Naive thymus-derived CD4-positive, alpha-beta T cell (primary cell): ENCODE measurements around the gene BARHL2. TPM values are rescaled to one million over a fixed set of nuclear protein-coding genes. Genes with fewer than 3 reads are reported as not detected.
A peak's percentile ranks its signal among the peaks of the same experiment; 100 is the strongest.

ENCODE experiments used
- ATAC-seq: fragments of 150-1000 bp; cut with Tn5 transposase; 2 replicates; pipeline ENCODE4 v1.10.0; 2021; ENCODE audit warnings: mild to moderate bottlenecking, moderate library complexity
- CTCF ChIA-PET: fragments of 350-600 bp; sonication (Branson Sonifier 250); formaldehyde crosslinking; loops from one replicate; lab custom pipeline; 2021; ENCODE audit warnings: antibody characterized with exemption; lab: Charles Lee
- POLR2A ChIA-PET: fragments of 350-600 bp; sonication (Branson Sonifier 250); formaldehyde crosslinking; loops from one replicate; lab custom pipeline; 2021; ENCODE audit warnings: antibody characterized with exemption, inconsistent platforms; lab: Charles Lee
- DNase-seq, 9 donors: peaks; one replicate each; pipeline versions ENCODE4 v3.0.0 to v3.0.0-alpha.2; 2020 to 2022; ENCODE audit warnings: mixed read lengths in 1 of 9
- H3K27ac ChIP-seq: one replicate; pipeline ENCODE4 v1.7.0; 2013; ENCODE audit warnings: mild to moderate bottlenecking, low read depth, low read length, moderate library complexity
- H3K27me3 ChIP-seq, 2 donors: one replicate each; pipeline ENCODE4 v1.7.0; 2013; ENCODE audit warnings: low read length in 2 of 2, mild to moderate bottlenecking in 2 of 2, moderate library complexity in 2 of 2; ENCODE audit not compliant: control insufficient read depth in 2 of 2, insufficient read depth in 2 of 2
- H3K36me3 ChIP-seq, 3 experiments: 1 replicate in 2 of 3; 2 replicates in 1 of 3; pipeline ENCODE4 v1.7.0; 2013; ENCODE audit warnings: low read length in 3 of 3, mild to moderate bottlenecking in 3 of 3, moderate library complexity in 1 of 3; ENCODE audit not compliant: insufficient read depth in 3 of 3, control insufficient read depth in 2 of 3
- H3K4me1 ChIP-seq, 2 donors: one replicate each; pipeline ENCODE4 v1.7.0; 2013; ENCODE audit warnings: low read length in 2 of 2, mild to moderate bottlenecking in 2 of 2, moderate library complexity in 1 of 2; ENCODE audit not compliant: control insufficient read depth in 2 of 2, insufficient read depth in 2 of 2
- H3K4me3 ChIP-seq: 2 replicates; pipeline ENCODE4 v1.7.0; 2013; ENCODE audit warnings: mild to moderate bottlenecking, low read length
- H3K9me3 ChIP-seq, 3 experiments: 1 replicate in 2 of 3; 2 replicates in 1 of 3; pipeline ENCODE4 v1.7.0; 2013; ENCODE audit warnings: low read length in 3 of 3; ENCODE audit not compliant: control insufficient read depth in 2 of 3
- H3K27ac Mint-ChIP-seq, 9 donors: one replicate each; pipeline ENCODE4 v1.8.0; 2020 to 2022; ENCODE audit warnings: mixed read lengths in 9 of 9, mild to moderate bottlenecking in 8 of 9, moderate library complexity in 5 of 9, inconsistent platforms in 2 of 9
- H3K27me3 Mint-ChIP-seq, 5 donors: one replicate each; pipeline ENCODE4 v1.8.0; 2021 to 2022; ENCODE audit warnings: mixed read lengths in 5 of 5, mild to moderate bottlenecking in 1 of 5
- H3K36me3 Mint-ChIP-seq, 5 donors: one replicate each; pipeline ENCODE4 v1.8.0; 2020 to 2022; ENCODE audit warnings: mixed read lengths in 5 of 5, mild to moderate bottlenecking in 3 of 5, inconsistent platforms in 1 of 5
- H3K4me1 Mint-ChIP-seq, 7 donors: one replicate each; pipeline ENCODE4 v1.8.0; 2020 to 2022; ENCODE audit warnings: mixed read lengths in 7 of 7, mild to moderate bottlenecking in 3 of 7, inconsistent platforms in 1 of 7
- H3K4me3 Mint-ChIP-seq, 10 donors: one replicate each; pipeline ENCODE4 v1.8.0; 2020 to 2022; ENCODE audit warnings: mild to moderate bottlenecking in 10 of 10, mixed read lengths in 10 of 10, moderate library complexity in 6 of 10, inconsistent platforms in 2 of 10
- H3K9me3 Mint-ChIP-seq, 11 donors: one replicate each; pipeline ENCODE4 v1.8.0; 2020 to 2022; ENCODE audit warnings: mixed read lengths in 11 of 11, mild to moderate bottlenecking in 4 of 11, inconsistent platforms in 1 of 11, moderate library complexity in 1 of 11
- intact Hi-C, 2 donors: fragments of 100-400 bp; cut with micrococcal nuclease; formaldehyde crosslinking; loops; one replicate each; pipeline ENCODE4 v1.15.1; 2023
- polyA plus RNA-seq, 2 donors: library from polyadenylated mRNA; unstranded; fragments of 300-500 nt; fragmentation: Illumina TruSeq; gene quantifications; one replicate each; pipeline ENCODE4 v1.2.3, GENCODE V29; 2021
- total RNA-seq, 6 experiments: library from RNA in 5 of 6; stranded (reverse) in 5 of 6; gene quantifications; 1 replicate in 5 of 6; 2 replicates in 1 of 6; pipeline ENCODE4 v1.2.3 and lab custom pipeline; 2021 to 2026

The BARHL2 gene
- total and polyA plus RNA-seq, 7 experiments from 2014 or later, result not detected

GRCh38 chr1:90725657-90726424 lies 8.7 kb upstream of the BARHL2 start:
- no peak for ATAC-seq
- Histone ChIP-seq H3K36me3 (no peaks in the 10 kb centered on the region), H3K27ac (no peak overlapping the region), H3K9me3 (peaks cover 0 to 11% (median 0%) of the 10 kb centered on the region in 3 experiments), H3K27me3 (peaks cover 49 to 83% of the 10 kb centered on the region in 2 donors), H3K4me1 (peaks cover 19 to 45% of the 10 kb centered on the region in 2 donors), H3K4me3 (peak overlapping the region; percentile 18)
- Mint-ChIP-seq H3K4me3 (peak overlapping the region; percentile 68 to 91 (median 76)), H3K27me3 (peaks cover 89 to 97% (median 91%) of the 10 kb centered on the region in 5 donors), H3K9me3 (peaks cover 6 to 86% (median 29%) of the 10 kb centered on the region in 11 donors), H3K4me1 (peaks cover 43 to 96% (median 72%) of the 10 kb centered on the region in 7 donors), H3K27ac (peak overlapping the region in 6 of 9 donors; percentile 53 to 93 (median 78)), H3K36me3 (peaks cover 0 to 27% (median 8%) of the 10 kb centered on the region in 5 donors)
- intact Hi-C loops, result loop anchor here in 1 of 2 donors (1.0 to 2.0 kb wide), 2 partner anchors 10 to 109 kb away; no protein-coding TSS in a partner anchor
- no peak for DNase-seq
- CTCF ChIA-PET, result interaction anchor here (0.6 kb wide), 1 partner anchor 108 kb away, joined by 3 read pairs; no protein-coding TSS in a partner anchor
- POLR2A ChIA-PET, result no interaction called here

GRCh38 chr1:90724926-90725656 lies 8.0 kb upstream of the BARHL2 start:
- H3K27ac ChIP-seq, result no peak overlapping the region
- DNase-seq, result no peak
- peak overlapping the region; percentile 23 to 91 (median 76) for H3K4me3 Mint-ChIP-seq
- peaks cover 18 to 39% of the 10 kb centered on the region in 2 donors for H3K4me1 ChIP-seq
- no peaks in the 10 kb centered on the region for H3K36me3 ChIP-seq
- no peak for ATAC-seq
- H3K4me3 ChIP-seq, result peak overlapping the region; percentile 18
- H3K27me3 ChIP-seq, result peaks cover 50 to 86% of the 10 kb centered on the region in 2 donors
- intact Hi-C loops, result loop anchor here (1.0 to 5.0 kb wide), 5 partner anchors 9 to 297 kb away; partner anchors contain the start of gene ZNF644 (in 1 of the 2)
- peaks cover 0 to 15% (median 0%) of the 10 kb centered on the region in 3 experiments for H3K9me3 ChIP-seq
- H3K27me3 Mint-ChIP-seq, result peaks cover 92 to 99% (median 92%) of the 10 kb centered on the region in 5 donors
- H3K36me3 Mint-ChIP-seq, result peaks cover 0 to 34% (median 8%) of the 10 kb centered on the region in 5 donors
- ChIA-PET CTCF (interaction anchor here (0.6 kb wide), 1 partner anchor 109 kb away, joined by 3 read pairs; no protein-coding TSS in a partner anchor), POLR2A (no interaction called here)
- H3K27ac Mint-ChIP-seq, result peak overlapping the region in 5 of 9 donors; percentile 53 to 93 (median 75)
- peaks cover 6 to 89% (median 36%) of the 10 kb centered on the region in 11 donors for H3K9me3 Mint-ChIP-seq
- H3K4me1 Mint-ChIP-seq, result peaks cover 37 to 92% (median 67%) of the 10 kb centered on the region in 7 donors

DNA sequence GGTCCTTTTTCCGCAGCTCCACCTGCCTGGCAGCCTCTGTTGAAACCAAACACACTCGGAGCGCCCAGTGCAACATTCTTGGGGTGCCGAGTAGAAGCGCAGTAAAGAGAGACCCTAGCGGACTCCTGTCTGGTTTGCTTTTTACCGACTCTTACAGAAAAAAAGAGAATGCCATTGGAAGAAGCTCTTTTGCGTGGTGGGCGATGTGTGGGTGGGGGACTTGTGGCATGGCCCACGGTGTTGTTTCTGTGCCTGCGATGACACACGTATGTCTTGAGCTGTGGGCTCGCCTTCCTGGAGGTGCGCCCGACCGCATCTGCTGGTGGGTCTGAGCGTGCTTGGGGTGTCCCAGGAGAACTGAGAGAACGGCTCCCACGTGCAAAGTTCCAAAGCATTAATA lies 7.3 kb upstream of the BARHL2 start:
- Mint-ChIP-seq H3K27ac (peak overlapping the region in 6 of 9 donors; percentile 53 to 75 (median 62)), H3K4me3 (peak overlapping the region; percentile 27 to 90 (median 62)), H3K27me3 (peaks cover 90 to 98% (median 91%) of the 10 kb centered on the region in 5 donors), H3K36me3 (peaks cover 0 to 36% (median 8%) of the 10 kb centered on the region in 5 donors), H3K9me3 (peaks cover 6 to 90% (median 37%) of the 10 kb centered on the region in 11 donors), H3K4me1 (peaks cover 32 to 85% (median 60%) of the 10 kb centered on the region in 7 donors)
- Histone ChIP-seq H3K4me1 (peaks cover 11 to 32% of the 10 kb centered on the region in 2 donors), H3K9me3 (peaks cover 0 to 22% (median 0%) of the 10 kb centered on the region in 3 experiments), H3K36me3 (no peaks in the 10 kb centered on the region), H3K4me3 (no peak overlapping the region), H3K27me3 (peaks cover 51 to 90% of the 10 kb centered on the region in 2 donors), H3K27ac (no peak overlapping the region)
- intact Hi-C loops, result loop anchor here (2.0 to 5.0 kb wide), 4 partner anchors 108 to 298 kb away; partner anchors contain the start of gene ZNF644 (in 1 of the 2)
- CTCF ChIA-PET, result no interaction called here
- DNase-seq, result no peak
- POLR2A ChIA-PET, result no interaction called here
- ATAC-seq, result no peak

- POLR2A ChIA-PET, result no interaction called here
- H3K4me3 ChIP-seq, result peak overlapping the region; percentile 49
- Mint-ChIP-seq H3K9me3 (peaks cover 6 to 93% (median 43%) of the 10 kb centered on the region in 11 donors), H3K36me3 (peaks cover 0 to 36% (median 10%) of the 10 kb centered on the region in 5 donors), H3K4me1 (peaks cover 32 to 84% (median 60%) of the 10 kb centered on the region in 7 donors), H3K27ac (peak overlapping the region in 2 of 9 donors; percentile 53 to 74), H3K4me3 (peak overlapping the region; percentile 37 to 90 (median 70)), H3K27me3 (peaks cover 91 to 99% (median 92%) of the 10 kb centered on the region in 5 donors)
- no peak for DNase-seq
- peaks cover 5 to 31% of the 10 kb centered on the region in 2 donors for H3K4me1 ChIP-seq
- CTCF ChIA-PET, result no interaction called here
- H3K9me3 ChIP-seq, result peaks cover 0 to 29% (median 0%) of the 10 kb centered on the region in 3 experiments
- H3K27ac ChIP-seq, result no peak overlapping the region
- H3K36me3 ChIP-seq, result no peaks in the 10 kb centered on the region
- ATAC-seq, result no peak
- intact Hi-C loops, result loop anchor here (2.0 to 5.0 kb wide), 4 partner anchors 109 to 299 kb away; partner anchors contain the start of gene ZNF644 (in 1 of the 2)
- H3K27me3 ChIP-seq, result peaks cover 50 to 93% of the 10 kb centered on the region in 2 donors
Measured at GRCh38 chr1:90723590-90724108, 6.5 kb upstream of the BARHL2 start.

- peaks cover 29 to 82% (median 58%) of the 10 kb centered on the region in 7 donors for H3K4me1 Mint-ChIP-seq
- H3K36me3 Mint-ChIP-seq, result peaks cover 0 to 31% (median 10%) of the 10 kb centered on the region in 5 donors
- intact Hi-C loops, result loop anchor here in 1 of 2 donors (5.0 kb wide), 3 partner anchors 109 to 299 kb away; partner anchors contain the start of gene ZNF644
- Histone ChIP-seq H3K27me3 (peaks cover 43 to 93% of the 10 kb centered on the region in 2 donors), H3K4me3 (peak overlapping the region; percentile 49), H3K9me3 (peaks cover 0 to 29% (median 0%) of the 10 kb centered on the region in 3 experiments), H3K36me3 (no peaks in the 10 kb centered on the region), H3K27ac (no peak overlapping the region), H3K4me1 (peaks cover 5 to 30% of the 10 kb centered on the region in 2 donors)
- ChIA-PET CTCF (no interaction called here), POLR2A (no interaction called here)
- no peak overlapping the region for H3K27ac Mint-ChIP-seq
- peaks cover 3 to 91% (median 44%) of the 10 kb centered on the region in 11 donors for H3K9me3 Mint-ChIP-seq
- DNase-seq (no peak), ATAC-seq (no peak)
- peak overlapping the region; percentile 37 to 90 (median 70) for H3K4me3 Mint-ChIP-seq
- H3K27me3 Mint-ChIP-seq, result peaks cover 88 to 97% (median 90%) of the 10 kb centered on the region in 5 donors
Measured at GRCh38 chr1:90722874-90723589, 5.9 kb upstream of the BARHL2 start.
